SK-N-DZ (cell line): Measurements from ENCODE around the gene IVD.

Experiments used
- DNase-seq: peaks from one replicate; pipeline ENCODE4 v3.0.0-alpha.2; 2015; ENCODE audit warnings: low spot score

The IVD gene

DNA sequence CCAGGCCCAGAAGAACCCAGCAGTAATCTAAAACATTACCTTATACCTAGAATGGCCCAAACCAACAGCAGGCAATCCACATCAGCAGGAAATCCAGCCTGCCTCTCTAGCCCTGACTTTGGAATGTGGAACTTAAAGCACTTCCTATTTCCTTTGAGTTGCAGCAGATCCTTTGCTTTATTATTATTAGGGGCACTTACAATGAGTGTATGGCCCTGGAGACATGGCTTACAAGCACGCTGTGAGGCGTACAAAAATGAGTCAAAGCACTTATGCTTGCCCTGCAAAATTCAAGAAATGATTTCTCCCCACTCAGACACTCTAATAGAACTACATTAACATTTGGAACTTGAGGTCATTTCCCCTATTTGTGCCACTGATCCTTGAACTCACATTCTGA, 32.6 kb upstream of the IVD start:
- DNase-seq: no peak

DNA sequence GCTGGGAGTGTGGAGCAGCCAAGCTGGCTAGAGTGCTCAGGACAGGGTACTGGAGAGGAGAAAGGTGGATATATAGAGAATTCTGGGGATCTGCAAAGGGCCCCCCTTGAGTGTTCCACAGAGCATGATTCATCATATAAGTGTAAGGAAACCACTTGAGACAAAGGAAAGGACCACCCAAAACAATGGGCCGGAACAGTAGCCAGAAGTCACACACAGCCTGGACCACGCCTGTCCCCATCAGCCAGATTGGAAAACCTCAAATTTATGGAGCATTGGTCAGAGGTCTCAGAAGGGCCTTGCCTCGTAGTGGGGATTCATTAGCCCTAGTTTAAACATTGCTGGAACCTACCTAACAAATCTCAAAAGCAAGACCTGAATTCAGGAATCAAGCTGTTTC, 28.0 kb upstream of the IVD start:
- DNase-seq: no peak

DNA sequence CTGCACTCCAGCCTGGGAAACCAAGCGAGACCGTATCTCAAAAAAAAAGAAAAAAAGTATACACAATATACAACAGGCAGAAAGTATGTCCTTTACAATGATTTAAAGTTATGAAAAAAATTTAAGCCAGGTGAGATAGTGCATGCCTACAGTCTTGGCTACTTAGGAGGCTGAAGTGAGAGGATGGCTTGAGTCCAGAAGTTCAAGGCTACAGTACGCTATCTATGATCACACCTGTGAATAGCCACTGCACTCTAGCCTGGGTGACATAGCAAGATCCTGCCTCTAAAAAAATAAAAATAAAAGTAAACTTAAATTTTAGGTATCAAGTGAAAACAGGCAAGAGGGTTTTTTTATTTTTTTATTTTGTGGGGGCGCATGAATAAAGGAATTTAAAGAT, 26.2 kb upstream of the IVD start:
- DNase-seq: no peak

DNA sequence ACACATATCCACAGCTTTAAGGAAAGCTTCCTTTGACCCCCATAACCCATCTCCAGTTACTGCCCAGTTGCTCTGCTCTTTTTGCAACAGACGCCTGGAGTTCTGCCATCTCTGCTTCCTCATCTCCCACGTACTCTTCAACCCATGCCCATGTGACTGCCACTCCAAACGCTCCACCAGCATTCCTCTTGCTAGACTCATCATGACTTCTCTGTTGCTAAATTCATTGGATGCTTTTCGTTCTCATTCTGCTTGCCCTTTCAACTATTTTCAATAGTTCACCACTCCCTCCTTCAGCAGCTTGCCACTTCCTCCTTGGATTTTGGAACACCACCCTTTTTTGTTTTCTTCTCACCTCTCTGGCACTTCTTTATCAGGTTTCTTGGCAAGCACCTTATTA, 25.7 kb upstream of the IVD start:
- no peak for DNase-seq

DNA sequence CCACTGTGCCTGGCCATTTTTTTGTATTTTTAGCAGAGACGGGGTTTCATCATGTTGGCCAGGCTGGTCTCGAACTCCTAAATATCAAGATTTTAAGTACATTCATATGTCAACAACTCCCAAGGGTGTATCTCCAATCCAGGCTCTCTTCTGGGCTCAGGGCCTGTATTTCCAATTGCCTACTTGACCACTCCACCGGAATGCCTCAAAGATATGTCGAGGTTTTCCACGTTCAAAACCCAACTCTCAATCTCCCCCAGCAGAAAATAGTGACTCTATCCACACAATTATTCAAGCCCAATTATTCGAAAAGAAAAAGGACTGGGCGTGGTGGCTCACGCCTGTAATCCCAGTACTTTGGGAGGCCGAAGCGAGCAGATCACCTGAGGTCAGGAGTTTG, 25.0 kb upstream of the IVD start:
- DNase-seq: no peak

DNA sequence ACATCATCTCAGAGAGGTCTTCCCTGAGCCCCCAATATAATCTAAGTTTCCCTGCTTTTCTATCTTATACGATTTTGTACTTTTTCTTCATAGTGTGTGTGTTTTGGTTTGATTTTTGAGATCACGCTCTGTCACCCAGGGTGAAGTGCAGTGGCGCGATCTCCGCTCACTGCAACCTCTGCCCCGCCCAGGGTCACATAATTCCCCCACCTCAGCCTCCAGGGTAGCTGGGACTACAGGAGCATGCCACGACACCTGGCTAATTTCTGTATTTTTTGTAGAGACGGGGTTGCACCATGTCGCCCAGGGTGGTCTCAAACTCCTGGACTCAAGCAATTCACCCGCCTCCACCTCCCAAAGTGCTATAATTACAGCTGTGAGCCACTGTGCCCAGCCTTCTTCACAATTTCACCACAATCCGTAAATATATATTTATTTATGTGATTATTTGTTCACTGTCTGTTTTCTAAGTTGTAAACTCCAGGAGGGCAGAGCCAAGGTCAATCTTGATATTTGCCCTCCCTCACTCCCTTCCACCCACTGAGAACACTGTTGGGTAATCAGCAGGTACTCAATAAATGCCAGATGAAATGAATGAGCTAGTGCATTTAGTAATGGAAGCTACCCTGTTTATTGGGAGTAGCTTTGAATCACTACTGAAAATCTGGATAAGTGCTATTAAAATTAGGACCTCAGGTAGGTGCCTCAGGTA, 23.6 kb upstream of the IVD start:
- no peak for DNase-seq

DNA sequence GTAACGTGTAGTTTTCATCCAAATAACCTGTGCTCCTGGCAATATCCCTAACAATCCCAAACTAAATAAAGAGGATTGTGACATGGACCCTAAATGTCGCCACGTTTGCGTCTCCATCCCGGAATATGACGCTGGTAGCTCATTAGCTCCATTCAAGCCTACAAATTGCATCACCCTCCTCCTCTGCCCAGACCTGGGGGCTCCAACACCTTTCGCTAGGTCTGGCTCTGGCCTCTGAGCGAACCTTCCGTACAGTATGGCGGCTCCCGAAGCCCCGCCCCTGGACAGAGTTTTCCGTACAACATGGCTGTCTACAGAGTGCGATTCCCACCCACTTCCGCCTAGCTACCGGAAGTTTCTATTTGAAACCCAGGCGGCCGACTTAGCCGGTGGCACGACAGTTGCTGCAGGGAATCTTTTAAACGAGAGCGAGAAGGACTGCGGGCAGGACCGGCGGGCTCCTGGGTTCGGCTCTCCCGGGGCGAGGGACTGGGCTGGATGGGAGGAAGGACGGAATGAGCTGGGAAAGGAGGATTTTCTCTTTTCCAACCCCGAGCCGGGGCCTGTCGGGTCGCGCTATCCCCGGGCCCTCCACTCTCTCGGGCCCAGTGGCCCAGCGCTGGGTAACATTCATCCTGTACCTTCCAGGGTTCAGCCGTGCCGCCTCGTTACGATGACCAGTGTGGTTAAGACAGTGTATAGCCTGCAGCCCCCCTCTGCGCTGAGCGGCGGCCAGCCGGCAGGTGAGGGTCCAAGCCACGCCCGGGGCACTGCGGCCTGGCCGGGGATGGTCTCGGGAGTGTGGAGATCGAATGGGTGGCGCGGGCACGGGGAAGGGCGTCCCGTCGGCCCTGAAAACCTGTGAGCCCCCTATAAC, 22.8 kb upstream of the IVD start, which contains the start of gene KNSTRN:
KNSTRN (plus strand) TSS at position 142 of the 877 bp plus-strand sequence; CDS start at position 257, 115 bp downstream.
- DNase-seq: peak; percentile 93

DNA sequence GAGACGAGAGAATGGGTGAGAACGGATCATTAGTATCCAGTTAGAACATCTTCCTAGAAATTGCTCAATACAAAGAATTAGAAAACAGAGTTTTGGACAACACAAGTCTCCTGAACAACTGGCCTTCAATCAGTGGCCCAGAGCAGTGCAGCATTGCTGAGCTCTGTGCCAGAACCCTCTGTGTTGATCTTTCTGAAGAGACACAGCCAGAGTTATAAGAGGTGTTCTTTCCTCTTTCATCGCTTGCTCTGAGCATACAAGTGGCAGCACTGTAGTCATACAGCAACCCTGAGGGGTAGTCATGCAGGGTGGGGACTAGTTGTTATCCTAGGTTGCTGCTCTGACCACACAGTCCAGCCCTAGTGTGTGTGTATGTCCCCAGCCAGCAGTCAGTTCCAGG, 19.1 kb upstream of the IVD start:
- no peak for DNase-seq

DNA sequence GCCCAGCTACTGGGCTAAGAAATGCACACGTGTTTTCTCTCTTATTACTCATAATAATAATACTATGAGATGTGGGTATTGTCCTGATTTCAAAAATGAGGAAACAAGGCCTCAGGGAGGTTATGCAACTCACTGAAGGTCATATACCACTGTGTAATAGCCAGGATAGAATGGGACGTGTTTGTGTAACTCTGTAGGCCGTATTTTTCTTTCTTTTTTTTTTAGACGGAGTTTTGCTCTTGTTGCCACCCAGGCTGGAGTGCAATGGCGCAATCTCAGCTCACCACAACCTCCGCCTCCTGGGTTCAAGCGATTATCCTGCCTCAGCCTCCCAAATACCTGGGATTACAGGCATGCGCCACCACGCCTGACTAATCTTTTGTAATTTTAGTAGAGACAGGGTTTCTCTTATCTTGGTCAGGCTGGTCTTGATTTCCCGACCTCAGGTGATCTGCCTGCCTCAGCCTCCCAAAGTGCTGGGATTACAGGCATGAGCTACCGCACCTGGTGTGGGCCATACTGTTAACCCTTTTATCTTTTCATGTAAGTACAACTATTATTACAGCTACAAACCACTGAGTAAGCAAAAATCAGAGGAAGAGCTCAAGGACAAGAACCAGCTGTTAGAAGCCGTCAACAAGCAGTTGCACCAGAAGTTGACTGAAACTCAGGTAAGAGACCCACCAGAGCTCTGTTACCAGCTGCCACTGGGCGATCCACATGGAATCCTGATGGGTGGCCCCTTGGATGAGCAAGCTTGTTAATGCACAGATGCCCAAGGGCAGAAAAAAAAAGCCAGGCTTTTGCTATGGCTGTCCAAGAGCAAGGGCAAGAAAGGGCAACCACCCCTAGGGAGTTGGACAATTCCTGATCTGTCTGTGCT, 16.4 kb upstream of the IVD start:
- DNase-seq: no peak

DNA sequence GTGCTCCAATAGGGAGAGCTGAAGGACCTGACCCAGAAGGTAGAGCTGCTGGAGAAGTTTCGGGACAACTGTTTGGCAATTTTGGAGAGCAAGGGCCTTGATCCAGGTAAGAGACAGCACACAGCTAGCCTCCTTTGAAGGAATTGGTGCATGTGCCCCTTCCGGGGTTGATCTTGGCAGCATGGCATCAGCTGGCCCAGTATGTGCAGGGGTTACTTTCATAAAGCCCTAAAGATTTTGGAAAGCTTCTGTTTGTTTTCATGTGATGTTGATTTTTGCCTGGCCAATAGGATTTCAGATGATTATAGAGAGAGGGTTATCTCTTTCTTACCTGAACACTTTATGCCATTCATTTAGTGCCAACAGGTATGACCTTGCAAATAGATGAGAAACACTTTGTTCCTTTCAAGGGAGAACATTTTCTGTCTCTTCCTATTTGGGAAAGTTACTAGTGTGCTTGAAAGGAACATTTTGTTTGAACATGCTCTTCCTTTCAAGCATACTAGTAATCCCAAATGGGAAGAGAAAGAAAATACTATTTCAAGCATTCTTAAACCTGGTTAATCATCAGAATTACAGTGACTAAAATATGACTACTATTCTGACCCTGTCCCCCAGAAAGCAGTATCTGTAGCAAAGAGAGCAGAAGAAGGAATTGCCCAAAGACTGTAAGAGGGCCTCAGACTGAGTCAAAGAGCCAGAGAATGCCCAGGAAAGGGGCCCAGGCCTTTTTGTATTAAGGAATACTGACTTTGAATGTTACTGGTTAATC, 15.6 kb upstream of the IVD start:
- DNase-seq: no peak

DNA sequence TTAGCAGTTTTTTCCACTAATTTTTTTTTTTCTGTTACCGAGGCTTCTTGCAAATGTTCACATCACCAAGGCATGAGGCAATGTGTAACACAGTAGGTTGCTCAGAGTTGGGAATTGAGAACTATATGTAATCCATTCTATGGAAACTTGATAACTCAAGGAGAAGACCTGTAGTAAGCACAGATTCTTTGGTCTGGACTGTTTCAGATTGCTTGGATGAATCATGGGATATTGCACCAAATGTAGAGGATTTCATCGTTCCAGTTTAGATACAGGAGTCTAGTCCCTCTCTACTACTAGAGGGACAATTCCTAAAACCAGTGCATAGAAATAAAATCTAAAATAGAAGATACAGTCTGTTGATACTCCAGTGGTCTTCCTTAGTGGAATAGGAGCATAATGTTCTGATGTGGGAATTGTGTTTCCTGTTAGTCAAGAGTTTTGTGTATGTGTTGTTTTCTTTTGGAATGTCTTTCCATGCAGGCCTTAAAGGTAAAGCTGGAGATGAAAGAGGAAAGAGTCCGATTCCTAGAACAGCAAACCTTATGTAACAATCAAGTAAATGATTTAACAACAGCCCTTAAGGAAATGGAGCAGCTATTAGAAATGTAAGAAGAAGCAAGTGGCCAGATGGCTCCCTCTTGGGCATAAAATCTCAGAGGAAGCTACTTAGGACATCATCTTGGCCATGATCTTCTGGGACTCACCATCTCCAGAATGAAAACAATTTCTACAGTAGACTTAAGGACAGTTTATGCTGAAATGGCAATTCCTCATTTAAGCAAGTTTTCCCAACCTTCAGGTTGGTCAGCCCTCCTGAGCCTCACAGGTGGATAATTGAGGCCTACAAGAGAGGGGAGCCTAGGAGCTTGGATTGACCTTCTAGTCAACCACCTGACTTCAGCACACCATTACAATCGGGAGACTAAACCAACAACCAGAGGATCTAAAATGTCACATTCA, 12.3 kb upstream of the IVD start:
- no peak for DNase-seq

DNA sequence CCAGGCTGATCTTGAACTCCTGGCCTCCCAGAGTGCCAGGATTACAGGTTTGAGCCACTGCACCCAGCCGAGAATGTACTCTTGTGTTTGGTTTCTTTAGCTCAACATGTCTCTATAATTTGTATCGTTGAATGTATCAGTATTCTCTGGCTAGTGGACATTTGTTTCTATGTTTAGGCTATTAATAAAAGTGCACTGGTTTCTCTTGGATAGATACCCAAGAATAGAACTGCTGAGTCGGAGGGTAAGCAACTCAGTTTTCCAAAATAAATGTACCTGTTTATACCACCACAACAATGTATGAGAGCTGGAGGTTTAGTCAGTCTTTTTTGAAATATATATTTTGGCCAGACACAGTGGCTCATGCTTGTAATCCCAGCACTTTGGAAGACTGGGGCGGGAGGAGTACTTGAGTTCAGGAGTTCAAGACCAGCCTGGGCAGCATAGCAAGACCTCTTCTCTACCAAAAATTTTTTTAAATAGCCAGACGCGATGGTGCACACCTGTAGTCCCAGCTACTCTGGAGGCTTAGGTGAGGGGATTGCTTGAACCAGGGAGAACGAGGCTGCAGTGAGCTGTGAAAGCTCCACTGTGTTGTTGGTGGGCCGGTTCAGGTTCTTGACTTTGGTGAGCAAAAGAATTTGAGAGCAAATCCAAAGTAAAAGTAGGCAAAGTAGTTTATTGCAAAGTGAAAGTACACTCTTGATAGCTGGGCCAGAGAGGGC, 7.7 kb upstream of the IVD start:
- no peak for DNase-seq

DNA sequence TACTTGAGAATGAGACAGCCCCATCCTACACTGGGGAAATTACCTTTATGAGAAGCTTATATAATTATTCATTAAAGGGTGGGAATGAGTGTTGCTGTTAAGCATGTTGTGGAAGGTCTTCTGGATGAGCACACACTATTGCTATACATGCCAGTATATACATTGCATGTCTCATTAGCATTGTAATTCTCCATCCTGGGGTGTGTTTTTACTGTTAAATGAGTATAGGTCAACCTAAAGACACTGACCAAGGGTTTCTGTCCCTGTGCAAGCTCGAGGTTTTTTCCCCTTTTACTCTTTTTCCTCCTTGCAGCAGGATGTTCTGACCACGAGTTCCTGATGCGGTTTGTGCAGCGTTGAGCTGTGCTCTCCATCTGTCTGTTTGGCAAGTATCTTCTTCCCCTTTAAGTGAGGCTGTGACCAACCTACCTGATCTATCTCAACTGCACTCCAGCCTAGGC, 7.2 kb upstream of the IVD start:
- DNase-seq: no peak

DNA sequence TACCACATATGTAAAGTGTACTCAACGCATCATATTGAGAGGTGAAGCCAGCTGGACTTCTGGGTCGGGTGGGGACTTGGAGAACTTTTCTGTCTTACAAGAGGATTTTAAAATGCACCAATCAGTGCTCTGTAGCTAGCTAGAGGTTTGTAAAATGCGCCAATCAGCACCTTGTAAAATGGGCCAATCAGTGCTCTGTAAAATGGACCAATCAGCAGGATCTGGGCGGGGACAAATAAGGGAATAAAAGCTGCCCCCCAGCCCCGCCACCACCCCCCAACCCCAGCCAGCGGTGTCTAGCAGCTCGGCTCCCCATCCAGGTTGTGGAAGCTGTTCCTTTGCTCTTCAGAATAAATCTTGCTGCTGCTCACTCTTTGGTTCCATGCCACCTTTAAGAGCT, 6.2 kb upstream of the IVD start:
- no peak for DNase-seq

DNA sequence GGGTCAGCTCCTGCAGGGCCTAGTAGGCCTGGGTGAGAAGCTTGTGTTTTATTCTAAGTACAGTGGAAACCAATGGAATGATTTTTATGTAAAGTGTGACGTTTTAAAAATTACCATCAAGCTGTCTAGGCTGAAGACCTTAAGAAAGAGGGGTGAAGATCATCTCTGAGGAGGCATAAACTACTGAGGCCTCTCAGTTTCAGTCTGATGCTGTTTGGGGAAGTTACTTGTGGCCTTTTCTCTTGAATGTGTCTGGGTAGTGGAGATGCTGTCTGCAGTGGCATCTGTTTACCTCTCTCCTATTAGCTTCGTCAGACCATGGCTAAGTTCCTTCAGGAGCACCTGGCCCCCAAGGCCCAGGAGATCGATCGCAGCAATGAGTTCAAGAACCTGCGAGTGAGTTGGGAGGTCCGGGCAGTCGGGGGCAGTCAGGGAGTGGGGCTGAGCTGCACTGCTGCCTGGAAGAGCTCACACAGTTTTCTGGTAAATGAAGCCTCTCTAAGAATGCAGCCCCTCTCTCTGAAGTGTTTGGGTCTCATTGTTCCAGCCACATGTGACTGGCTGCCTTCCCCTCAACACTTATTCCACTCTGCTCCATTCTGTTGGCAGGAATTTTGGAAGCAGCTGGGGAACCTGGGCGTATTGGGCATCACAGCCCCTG, 1.9 kb downstream of the IVD start:
- no peak for DNase-seq

DNA sequence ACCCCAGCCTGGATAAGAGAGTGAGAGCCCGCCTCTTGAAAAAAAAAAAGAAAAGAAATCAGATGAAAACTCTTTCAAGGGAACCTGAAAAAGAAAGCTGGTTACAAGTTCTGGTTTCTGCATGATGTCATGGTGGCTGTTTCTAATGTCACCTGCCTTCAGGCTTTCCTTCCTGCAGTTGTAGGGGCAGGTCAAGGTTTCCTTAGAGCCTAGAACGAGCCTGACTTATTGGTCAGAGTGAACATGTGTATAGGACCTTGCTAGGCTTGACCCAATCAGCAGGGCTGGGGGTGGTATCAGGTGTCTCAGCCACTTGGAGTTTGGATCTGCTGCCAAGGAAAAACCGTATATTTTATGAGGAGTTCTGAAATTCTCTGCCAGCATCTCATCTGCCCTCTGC, 3.8 kb downstream of the IVD start:
- DNase-seq: no peak

DNA sequence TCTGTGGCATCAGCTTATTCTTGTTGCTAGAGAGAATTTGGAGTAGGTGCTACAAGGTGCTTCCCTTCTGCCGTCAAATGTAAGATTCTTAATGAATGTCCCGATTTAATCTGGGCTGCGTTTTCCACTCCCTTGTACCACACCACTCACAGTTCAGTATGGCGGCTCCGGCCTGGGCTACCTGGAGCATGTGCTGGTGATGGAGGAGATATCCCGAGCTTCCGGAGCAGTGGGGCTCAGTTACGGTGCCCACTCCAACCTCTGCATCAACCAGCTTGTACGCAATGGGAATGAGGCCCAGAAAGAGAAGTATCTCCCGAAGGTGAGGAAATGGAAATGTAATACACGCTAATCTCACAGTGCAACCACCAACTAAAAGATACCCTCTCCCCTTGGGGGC, 4.9 kb downstream of the IVD start:
- DNase-seq: no peak

DNA sequence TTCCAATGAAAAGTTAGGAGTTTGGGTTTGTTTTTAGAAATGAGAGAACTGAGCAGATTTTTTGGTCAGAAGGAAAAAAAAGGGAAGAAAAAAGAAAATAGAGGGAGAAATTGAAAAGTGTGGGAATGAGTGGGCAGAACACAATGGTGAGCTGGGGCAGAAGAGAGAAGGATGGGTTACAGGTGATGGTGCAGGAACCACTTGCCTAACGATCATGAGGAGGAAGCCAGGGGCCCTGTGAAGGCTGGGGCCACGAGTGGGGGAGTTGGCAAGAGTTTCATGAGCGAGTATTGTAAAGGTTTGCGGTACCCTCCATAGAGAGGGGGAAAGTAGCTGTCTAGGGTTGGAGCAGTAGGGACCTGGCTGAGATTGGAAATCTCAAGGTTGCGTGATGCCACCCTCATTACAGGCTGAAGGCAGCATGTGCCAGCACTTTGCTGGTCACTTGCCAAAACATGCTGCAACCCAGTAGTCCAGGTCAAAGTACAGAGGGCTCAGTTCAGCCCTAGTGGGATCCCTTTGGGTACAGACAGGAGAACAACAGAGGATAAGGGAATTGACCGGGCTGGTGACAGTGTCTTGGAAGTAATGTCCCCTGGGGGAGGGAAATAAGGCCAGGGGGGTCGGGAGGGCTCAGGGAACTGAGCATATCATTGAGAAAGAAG, 6.6 kb downstream of the IVD start:
- DNase-seq: no peak
